Measurements from ENCODE around the gene SEC61B.

SEC61B gene

GRCh38 chr9:99241106-99241505 lies 19.0 kb downstream of the SEC61B start:
- H3K27ac ChIP-seq (ENCODE audit: low read depth, low read length) = peak overlapping the region; percentile 99
- H2AFZ ChIP-seq (ENCODE audit: low read depth, low read length, severe bottlenecking) = no peak overlapping the region
- no peaks in the 10 kb centered on the region for H3K27me3 ChIP-seq (ENCODE audit: low read length)
- H3F3A ChIP-seq (ENCODE audit: insufficient read depth) = peaks cover 51% of the 10 kb centered on the region
- TF ChIP-seq EZH2phosphoT487 (conservative IDR thresholded peaks at IDR 0.05; ENCODE audit: low read length) = no peak
- no peak for TF ChIP-seq CTCF (IDR thresholded peaks at IDR 0.05; ENCODE audit: insufficient read depth, low read length, poor library complexity, severe bottlenecking)
- H3K9me3 ChIP-seq (ENCODE audit: insufficient read depth, low read length) = peaks cover 14% of the 10 kb centered on the region; the same call in 1 of the 2 replicates
- H3K79me2 ChIP-seq (ENCODE audit: insufficient read depth, low read length) = no peaks in the 10 kb centered on the region
- no peaks in the 10 kb centered on the region for H3K9me2 ChIP-seq (replicated peaks; ENCODE audit: insufficient read depth, low read length)
- no peak overlapping the region for H3K9ac ChIP-seq (ENCODE audit: low read length)
- no peak overlapping the region for H3K4me3 ChIP-seq (ENCODE audit: insufficient read depth, low read length, poor library complexity, severe bottlenecking)
- H3K4me2 ChIP-seq (ENCODE audit: low read depth, low read length, poor library complexity, severe bottlenecking) = peak overlapping the region; percentile 13
- H4K20me1 ChIP-seq (ENCODE audit: low read depth, low read length) = no peaks in the 10 kb centered on the region
- H3K36me3 ChIP-seq (ENCODE audit: low read length) = peaks cover 21% of the 10 kb centered on the region; the same call in 1 of the 2 replicates

DNA sequence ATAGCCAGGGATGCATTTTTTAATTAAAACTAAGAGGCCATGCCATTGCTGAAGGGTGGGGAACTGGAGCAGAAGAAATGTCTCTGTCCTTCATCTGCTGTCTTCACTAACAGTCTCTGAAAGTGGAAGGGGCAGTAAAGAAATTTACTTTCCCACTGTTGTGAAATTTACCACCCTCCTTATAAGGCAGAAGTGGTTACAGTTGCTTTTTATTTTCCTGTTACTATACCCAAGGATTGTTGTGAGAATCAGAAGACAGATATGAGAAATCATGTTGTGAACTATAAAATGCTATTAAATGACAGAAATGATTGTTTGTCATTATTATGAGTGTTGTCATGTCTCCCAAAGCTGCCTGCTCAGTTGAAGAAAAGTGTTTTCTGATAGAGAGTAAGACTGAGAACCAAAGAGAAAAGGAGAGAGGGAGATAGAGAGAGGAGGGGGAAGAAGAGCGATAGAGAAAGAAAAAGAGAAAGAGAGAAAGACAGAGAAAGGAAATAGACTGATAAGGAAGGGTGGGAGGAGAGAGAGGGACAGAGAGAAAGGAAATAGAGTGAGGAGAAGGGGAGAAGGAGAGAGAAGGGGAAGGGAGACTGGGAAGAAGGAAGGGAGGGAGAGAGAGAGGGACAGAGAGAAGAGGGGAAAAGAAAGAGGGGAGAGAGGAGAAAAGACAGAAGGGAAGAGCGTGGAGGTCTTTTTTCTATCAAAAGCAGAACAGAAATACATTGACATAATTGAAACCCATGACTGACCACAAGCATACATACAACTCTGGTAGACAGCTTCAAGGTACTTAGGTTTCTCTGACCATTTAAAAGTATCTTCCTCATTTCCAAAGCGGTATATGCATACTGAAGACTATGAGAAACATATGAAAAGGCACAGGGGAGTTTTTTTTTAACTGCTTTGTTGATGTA lies 22.5 kb downstream of the SEC61B start:
- peak overlapping the region; percentile 18 for H2AFZ ChIP-seq (ENCODE audit: low read depth, low read length, severe bottlenecking)
- no peaks in the 10 kb centered on the region for H4K20me1 ChIP-seq (ENCODE audit: low read depth, low read length)
- no peaks in the 10 kb centered on the region for H3K9me2 ChIP-seq (replicated peaks; ENCODE audit: insufficient read depth, low read length)
- peak overlapping the region; percentile 90 for H3K27ac ChIP-seq (ENCODE audit: low read depth, low read length)
- H3K4me2 ChIP-seq (ENCODE audit: low read depth, low read length, poor library complexity, severe bottlenecking) = peak overlapping the region; percentile 65
- TF ChIP-seq EZH2phosphoT487 (conservative IDR thresholded peaks at IDR 0.05; ENCODE audit: low read length) (no peak), CTCF (IDR thresholded peaks at IDR 0.05; ENCODE audit: insufficient read depth, low read length, poor library complexity, severe bottlenecking) (no peak)
- peak overlapping the region; percentile 52 for H3K9ac ChIP-seq (ENCODE audit: low read length)
- H3K27me3 ChIP-seq (ENCODE audit: low read length) = no peaks in the 10 kb centered on the region
- H3K36me3 ChIP-seq (ENCODE audit: low read length) = no peaks in the 10 kb centered on the region
- H3K79me2 ChIP-seq (ENCODE audit: insufficient read depth, low read length) = no peaks in the 10 kb centered on the region
- no peaks in the 10 kb centered on the region for H3K9me3 ChIP-seq (ENCODE audit: insufficient read depth, low read length)
- H3K4me3 ChIP-seq (ENCODE audit: insufficient read depth, low read length, poor library complexity, severe bottlenecking) = peak overlapping the region; percentile 8
- H3F3A ChIP-seq (ENCODE audit: insufficient read depth) = peaks cover 50% of the 10 kb centered on the region

GRCh38 chr9:99249619-99250018 lies 27.5 kb downstream of the SEC61B start:
- Histone ChIP-seq H3K79me2 (ENCODE audit: insufficient read depth, low read length) (no peaks in the 10 kb centered on the region), H3K9me2 (replicated peaks; ENCODE audit: insufficient read depth, low read length) (no peaks in the 10 kb centered on the region), H3K36me3 (ENCODE audit: low read length) (no peaks in the 10 kb centered on the region), H3F3A (ENCODE audit: insufficient read depth) (peaks cover 38% of the 10 kb centered on the region), H3K27ac (ENCODE audit: low read depth, low read length) (peak overlapping the region; percentile 51), H3K4me3 (ENCODE audit: insufficient read depth, low read length, poor library complexity, severe bottlenecking) (no peak overlapping the region), H4K20me1 (ENCODE audit: low read depth, low read length) (no peaks in the 10 kb centered on the region), H2AFZ (ENCODE audit: low read depth, low read length, severe bottlenecking) (no peak overlapping the region), H3K9me3 (ENCODE audit: insufficient read depth, low read length) (no peaks in the 10 kb centered on the region), H3K4me2 (ENCODE audit: low read depth, low read length, poor library complexity, severe bottlenecking) (peak overlapping the region; percentile 40), H3K27me3 (ENCODE audit: low read length) (no peaks in the 10 kb centered on the region), H3K9ac (ENCODE audit: low read length) (0 out of 2 replicates have a peak overlapping the region, but pooled peaks have one; percentile 14)
- no peak for TF ChIP-seq CTCF (IDR thresholded peaks at IDR 0.05; ENCODE audit: insufficient read depth, low read length, poor library complexity, severe bottlenecking)
- no peak for TF ChIP-seq EZH2phosphoT487 (conservative IDR thresholded peaks at IDR 0.05; ENCODE audit: low read length)

Measured in SU-DHL-6 (cell line).